NCI-H524 (cell line): Measurements from ENCODE around the gene SMPD1.
"Not testable (repeated sequence)": the region's sequence is repeated elsewhere in the genome, so short reads cannot be mapped to it uniquely, and the experiment has no call there.

Experiments used
- DNase-seq, 2 experiments: peaks; one replicate each; lab custom pipeline; 2025; lab: John Stamatoyannopoulos, UW

The SMPD1 gene

DNA sequence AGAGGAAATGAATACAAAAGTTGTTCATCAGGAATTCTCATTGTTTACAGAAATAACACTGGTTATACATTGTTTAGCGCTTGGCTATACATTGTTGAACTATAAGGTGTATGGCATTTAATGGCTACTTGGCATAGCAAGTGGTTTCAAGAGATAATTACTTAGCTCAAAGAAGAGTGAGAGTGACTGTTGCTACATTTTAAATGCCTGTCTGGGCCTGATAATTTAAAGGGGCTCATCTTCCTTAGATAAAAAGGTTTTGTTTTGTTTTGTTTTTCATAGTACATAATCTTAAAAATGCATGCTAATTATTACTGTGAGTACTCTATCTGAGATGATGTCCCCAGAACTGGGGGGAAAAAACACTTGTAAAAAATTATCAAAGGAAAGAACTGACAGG, 1.5 kb upstream of the SMPD1 start:
- DNase-seq = no peak

DNA sequence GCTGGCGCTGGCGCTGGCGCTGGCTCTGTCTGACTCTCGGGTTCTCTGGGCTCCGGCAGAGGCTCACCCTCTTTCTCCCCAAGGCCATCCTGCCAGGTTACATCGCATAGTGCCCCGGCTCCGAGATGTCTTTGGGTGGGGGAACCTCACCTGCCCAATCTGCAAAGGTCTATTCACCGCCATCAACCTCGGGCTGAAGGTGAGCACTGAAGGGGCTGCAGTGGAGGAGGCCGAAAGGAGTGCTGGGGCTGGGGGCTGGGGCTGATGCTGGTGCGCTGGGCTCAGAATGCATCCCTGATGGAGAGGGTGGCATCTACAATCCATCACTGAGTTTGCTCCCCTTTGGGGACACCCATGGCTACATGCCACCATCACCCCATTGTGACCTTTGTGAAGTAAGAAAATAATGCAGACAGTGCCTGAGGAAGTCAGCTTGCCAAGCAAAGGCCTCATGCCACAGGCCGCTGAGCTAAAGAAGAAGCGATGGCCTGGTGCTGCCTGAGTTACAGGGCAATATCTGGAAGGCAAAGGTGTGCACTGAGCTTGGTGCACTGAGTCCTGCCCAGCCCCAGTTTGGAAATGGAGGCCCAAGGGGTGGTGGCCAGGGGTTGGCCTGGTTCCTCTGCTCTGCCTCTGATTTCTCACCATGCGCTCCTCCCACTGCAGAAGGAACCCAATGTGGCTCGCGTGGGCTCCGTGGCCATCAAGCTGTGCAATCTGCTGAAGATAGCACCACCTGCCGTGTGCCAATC, 620 bp downstream of the SMPD1 start:
- no peak for DNase-seq

DNA sequence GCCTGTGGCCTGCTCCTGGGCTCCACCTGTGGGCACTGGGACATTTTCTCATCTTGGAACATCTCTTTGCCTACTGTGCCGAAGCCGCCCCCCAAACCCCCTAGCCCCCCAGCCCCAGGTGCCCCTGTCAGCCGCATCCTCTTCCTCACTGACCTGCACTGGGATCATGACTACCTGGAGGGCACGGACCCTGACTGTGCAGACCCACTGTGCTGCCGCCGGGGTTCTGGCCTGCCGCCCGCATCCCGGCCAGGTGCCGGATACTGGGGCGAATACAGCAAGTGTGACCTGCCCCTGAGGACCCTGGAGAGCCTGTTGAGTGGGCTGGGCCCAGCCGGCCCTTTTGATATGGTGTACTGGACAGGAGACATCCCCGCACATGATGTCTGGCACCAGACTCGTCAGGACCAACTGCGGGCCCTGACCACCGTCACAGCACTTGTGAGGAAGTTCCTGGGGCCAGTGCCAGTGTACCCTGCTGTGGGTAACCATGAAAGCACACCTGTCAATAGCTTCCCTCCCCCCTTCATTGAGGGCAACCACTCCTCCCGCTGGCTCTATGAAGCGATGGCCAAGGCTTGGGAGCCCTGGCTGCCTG, 1.4 kb downstream of the SMPD1 start:
- DNase-seq = no peak

DNA sequence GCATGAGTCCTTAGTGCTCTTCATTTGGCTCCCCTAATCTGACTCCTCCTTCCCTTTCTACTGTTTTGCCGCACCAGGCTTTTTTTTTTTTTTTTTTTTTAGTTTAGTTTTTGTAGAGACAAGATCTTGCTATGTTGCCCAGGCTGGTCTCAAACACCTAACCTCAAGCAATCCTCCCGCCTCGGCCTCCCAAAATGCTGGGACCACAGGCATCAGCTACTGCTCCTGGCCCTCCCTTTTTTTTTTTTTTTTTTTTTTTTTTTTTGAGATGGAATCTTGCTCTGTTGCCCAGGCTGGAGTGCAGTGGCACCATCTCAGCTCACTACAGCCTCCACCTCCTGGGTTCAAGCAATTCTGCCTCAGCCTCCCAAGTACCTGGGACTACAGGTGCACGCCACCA, 2.0 kb downstream of the SMPD1 start:
- DNase-seq = not testable (repeated sequence)

DNA sequence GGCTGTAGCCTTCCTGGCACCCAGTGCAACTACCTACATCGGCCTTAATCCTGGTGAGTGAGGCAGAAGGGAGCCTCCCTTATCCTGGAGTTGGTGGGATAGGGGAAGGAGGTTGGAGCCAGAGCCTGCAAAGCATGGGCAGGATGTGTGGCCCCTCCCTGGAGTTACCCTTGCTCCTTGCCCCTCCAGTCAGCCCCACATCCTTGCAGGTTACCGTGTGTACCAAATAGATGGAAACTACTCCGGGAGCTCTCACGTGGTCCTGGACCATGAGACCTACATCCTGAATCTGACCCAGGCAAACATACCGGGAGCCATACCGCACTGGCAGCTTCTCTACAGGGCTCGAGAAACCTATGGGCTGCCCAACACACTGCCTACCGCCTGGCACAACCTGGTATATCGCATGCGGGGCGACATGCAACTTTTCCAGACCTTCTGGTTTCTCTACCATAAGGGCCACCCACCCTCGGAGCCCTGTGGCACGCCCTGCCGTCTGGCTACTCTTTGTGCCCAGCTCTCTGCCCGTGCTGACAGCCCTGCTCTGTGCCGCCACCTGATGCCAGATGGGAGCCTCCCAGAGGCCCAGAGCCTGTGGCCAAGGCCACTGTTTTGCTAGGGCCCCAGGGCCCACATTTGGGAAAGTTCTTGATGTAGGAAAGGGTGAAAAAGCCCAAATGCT, 3.9 kb downstream of the SMPD1 start:
- peak in 1 of 2 experiments; percentile 11 for DNase-seq

DNA sequence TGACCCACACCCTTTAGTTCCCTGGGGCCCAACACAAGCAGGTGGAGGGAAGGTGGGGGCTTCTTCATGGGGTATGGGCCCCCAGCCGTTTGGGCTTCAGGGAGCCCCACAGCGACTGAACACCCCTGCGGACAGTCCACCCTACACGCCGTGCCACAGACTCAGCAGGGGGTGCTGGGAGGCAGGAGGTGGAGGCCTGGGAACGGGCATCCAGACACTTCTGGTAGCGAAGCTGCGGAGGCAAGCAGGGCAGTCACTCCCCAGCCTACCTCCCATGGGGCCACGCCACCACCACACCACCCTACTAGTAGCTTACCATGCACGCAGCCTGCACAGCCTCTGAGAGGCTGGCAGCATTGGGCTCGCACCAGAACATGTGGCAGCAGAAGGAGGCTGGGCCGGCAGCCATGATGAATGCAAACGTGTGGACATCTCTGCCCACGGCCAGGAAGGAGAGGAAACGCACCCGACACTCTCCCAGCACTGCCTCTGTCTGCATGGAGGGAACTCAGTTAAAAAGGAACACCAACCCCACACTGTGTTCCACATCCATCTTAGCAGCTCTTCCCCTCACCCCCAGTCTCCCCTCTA, 5.3 kb downstream of the SMPD1 start:
- no peak for DNase-seq

DNA sequence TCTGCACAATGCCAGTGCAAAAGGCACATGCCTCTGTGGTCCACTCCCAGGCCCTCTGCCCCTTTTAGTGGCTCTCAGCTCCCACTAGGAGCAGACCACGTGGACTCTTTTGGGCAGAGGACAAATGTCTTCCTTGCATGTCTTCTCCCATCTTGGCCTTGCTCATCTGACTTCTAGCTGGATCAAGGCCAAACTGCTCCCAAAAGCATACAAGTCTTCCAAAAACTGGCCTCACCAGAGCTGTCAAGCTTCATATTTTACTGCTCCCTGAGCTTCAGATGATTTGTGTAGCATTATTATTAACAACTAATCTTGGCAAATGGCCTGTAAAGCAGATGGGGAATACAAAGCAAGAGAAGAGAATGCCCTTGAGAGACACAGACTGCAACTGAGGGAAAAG, 6.9 kb downstream of the SMPD1 start:
- DNase-seq = no peak

DNA sequence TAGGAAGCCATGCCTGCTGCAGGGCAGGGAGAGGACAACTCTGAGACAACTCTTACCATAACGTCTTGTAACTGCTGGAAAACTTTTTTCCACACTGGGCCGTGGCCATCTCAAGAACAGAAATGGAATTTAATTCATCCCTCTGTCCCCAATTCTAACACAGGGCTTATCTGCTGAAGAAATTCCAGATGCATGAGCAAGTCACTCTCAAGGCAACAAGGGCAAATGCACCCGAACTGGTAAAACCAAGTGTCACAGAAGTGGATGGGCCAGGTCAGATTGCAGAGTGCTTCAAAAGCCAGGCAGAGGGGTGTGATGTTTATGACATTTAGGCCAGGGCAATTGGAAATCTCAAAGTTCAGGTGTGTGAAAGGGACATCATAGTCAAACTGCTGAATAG, 7.4 kb downstream of the SMPD1 start:
- DNase-seq = no peak

DNA sequence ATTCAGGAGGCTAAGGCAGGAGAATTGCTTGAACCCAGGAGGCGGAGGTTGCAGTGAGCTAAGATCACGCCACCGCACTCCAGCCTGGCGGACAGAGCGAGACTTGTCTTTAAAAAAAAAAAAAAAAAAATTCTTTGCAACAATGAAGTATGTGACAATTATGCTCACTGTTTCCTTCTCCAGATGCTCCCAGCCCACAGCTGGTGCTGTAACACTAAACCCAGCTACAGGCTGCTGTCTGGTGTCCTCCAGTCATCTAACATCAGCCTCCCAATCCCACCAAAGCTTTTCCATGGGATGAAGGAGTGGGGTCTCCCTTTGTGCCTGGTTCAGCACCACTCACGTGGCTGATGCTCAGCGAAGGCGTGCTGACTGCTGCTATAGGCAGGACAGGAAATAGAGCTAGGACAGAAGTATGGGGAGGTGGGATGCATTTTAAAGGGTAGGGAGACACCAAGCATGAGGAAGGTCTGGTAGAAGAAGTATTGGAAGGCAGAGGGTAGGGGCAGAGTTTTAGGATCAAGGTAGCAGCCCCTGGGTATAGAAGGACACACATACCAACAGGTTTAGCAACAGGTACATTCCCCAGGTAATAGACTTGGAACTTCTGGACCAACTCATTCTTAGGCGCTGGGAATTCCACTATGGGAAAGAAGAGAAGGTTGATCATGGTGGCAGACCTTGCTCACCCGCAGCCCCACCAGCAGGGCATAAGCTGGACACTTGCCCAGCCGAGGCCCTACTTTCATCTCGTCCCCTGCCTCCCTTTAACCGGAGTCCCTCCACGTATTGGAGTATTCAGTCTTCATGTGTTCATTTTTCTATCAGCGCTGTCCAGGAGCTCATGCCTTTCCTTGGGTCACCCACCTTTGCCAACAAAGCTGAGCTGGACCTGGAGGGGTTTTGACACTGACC, 10.4 kb downstream of the SMPD1 start:
- DNase-seq = no peak

DNA sequence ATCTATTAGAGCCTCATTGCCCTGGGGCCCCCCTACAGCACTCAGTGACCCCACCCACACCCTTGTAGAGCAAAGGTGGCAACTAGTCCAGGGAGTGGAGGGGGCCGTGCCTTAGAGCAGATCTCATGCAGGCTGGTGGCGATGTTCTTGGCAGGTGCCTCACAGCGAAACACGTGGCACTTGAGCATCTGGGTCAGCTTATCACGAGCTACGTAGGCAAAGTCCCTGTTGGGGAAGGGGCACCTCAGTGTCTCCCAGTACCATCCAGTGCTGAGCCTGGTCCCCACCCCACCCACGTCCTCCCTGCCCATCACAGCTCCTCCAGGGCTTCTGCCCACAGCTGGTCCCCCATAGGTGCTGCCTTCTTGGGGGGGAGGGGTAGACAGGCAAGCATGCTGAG, 11.2 kb downstream of the SMPD1 start:
- DNase-seq = no peak

DNA sequence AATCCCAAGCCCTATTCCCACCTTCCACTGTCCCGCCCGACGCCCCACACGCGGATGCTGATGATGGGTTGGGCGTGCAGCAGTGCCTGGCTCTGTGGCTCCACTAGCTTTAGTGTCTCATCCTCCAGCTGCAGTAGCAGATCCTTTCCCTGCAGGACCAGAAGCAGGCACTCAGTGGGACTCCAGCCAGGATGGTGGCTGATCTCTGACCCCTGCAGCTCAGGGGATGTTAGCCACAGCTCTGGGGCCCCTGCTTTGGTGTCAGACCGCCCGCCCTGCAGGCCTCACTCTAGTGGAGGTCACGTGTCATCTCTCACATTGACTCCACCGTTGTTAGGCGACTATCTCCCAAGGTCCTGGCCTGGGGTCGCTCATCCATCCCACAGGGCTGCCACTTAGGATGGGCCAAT, 11.8 kb downstream of the SMPD1 start:
- DNase-seq = no peak

DNA sequence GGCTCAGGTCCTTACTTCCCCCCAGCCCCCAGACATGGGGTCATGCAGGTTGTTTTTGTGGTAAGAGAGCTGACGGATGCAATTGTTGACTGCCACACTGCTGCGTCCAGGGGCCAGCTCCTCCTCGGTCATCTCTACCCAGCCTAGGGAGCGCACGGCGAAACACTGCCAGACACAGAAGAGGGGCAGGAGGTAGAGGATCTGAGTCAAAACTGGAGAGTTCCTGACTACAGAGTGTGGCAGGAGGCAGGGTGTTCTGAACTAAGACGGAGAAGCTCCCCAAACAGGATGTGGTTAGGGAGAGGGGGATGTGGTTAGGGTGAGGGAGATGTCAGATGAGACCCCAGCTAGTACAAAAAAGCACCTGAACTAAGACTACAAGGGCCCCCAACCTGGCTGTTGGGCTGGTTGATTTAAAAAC, 12.3 kb downstream of the SMPD1 start:
- DNase-seq = no peak

DNA sequence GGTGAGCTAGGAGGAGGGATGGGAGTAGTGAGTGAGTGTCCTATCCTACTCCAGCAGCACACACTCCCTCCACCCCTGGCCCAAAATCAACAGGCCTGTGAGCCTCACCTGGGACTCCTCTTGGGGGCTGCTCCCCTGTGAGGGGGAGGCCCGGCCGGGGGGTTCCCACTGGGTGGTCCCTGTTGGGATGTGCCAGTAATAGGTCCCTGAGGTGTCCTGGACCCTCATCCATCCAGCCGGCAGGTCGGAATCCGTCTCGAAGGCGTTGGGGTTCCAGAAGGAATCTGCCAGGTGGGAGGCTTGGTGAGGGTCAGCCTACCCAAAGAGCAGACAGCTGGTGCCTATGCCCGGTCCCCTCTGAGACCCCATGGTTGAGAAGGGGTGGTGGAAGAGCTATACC, 13.3 kb downstream of the SMPD1 start:
- no peak for DNase-seq

DNA sequence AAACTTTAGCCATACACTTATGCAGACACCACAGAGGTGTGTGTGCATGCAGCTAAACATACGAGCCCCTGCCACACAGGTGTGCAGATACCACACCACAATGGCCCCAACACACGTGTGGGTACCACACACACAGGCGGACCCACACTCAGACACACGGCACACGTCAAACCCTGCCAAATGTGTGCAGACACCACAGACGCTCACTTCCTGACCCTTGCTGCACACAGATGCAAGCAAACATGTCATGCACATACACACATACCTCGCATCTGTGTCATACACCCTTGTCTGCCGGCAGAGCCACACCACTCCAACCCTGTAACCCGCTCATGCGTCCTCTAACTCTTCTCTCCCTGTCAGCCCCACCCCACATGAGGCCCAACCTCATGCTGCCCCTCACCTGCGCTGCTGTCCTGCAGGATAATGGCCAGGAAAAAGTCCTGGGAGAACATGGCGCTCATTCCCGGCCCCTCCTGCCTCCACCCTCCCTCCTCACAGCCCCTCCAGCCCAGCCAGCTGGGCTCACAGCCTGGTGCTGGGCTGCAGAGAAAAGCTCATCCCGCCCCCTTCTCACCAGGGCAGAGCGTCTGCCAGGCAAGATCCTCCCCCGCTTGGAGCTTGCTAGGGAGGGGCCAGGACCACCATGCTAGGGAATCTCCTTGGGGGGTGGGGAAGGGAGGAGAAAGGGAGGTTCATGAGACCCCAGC, 14.2 kb downstream of the SMPD1 start:
- DNase-seq = peak; percentile 5 to 50

DNA sequence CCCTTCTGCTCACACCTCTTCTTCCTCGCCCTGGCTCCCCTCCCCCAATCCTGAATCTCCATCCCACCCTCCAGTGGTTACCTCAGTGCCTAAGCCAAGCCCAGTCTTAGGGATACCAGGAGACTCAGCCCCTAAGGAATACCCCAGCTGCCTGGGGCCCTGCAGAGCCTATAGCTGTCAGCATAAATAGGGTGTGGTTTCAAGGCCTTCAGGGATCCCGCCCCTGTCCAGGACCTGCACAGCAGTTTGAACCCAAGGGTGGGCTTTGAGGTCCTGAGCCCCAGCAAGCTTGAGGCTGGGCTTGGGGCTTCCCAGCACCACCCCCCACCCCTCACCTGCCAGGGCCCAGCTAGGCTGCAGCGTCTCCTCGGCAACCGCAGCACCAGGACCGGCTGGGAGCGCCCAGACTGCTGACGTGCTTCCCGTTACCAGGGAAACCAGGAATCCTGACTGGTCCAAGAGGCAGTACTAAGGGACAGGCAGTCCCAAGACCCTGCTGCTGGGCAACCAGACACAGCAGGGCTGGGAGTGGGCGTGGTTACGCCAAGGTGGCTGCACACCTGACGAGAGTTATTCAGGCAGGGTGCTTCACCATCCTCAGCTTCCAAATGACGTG, 14.9 kb downstream of the SMPD1 start:
- DNase-seq = peak in 1 of 2 experiments; percentile 36

DNA sequence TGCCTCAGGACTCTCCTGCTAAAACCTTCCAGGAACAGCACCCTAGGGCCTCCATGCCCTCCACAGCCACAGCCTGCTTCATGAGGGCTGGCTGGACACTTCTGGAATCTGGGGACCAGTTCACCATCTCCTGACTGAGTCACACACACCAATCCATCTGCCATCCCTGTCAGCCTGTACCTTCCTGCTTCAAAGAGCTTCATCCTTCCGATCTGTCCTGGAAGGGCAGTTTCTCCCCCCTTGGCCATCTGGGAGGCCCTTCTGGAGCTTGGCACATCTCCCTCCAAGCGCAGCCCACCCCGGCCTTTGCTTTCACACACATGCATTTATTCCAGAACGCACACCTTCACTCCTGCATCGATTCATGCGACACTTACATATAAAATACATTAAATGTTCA, 15.6 kb downstream of the SMPD1 start:
- peak; percentile 58 to 86 for DNase-seq

DNA sequence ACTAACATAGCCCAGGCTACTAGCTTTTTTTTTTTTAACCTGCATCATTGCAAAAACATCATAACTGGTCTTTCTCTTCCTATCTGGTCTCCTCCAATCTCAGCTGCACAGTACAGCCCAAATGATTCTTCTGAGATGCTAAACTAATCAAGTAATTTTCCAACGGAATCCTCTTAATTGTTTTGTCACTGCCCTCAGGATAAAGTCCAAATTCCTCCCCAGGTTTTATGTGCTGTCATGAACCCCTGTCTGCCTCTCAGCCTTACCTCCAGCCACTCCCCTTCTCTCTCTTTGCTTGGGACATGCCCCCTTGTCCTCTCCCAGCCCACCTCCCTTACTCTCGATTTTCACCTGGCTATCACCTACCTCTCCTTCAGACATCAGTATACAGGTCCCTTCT, 16.1 kb downstream of the SMPD1 start:
- no peak for DNase-seq

DNA sequence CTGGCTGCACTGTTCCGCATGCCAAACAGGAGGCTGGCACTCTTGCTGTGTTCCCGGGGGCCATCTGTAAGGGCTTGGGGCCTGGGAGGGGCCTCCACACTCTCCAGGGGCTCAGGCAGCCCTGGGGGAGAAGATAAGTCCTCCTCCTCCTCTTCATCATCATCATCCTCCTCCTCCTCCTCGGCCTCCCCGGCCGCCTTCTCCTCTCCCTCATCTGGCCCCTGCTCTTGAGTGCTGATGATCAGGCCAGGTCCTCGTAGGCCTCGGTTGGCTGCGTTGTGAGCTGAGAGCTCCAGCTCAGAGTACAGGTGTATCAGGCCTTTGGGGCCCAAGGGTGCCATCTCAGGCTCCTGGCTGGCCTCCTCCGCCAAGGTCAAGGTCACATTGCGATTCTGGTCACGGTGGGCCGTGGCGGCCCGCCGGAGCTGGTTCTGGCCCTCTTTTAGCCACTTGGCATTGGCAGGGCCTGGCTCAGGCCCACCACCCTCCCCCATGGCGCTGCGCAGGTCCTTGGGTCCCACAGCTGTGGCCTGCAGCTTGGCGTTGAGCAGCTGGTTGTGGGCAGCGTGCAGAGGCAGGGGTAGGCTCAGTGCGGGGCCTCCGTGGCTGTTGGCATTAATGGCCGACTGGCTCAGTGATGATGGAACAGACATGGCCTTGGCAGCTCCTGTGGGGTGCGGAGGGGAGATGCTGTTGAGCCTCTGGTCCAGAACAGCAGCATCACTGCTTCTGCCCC, 20.6 kb downstream of the SMPD1 start:
- no peak for DNase-seq

DNA sequence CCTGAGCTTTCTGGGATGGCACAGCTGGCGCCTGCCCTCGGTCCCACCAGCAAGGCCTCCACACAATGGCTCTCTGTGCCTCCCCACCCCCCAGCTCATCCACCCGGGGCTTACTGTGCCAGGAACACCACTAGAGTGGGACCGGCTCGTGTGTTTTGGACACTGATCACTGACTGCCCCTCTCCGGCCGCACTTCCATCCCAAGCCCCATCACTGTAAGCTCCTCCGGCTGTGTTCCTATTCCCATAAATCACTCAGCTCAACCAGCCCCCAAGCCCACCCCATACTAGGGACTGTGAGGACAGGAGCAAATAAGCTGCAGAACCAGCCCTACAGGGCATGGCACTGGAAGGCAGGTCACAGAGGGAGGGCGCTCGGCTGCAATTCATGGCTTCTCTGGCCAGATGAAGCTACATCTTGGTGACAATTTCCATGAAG, 21.3 kb downstream of the SMPD1 start:
- DNase-seq = no peak

DNA sequence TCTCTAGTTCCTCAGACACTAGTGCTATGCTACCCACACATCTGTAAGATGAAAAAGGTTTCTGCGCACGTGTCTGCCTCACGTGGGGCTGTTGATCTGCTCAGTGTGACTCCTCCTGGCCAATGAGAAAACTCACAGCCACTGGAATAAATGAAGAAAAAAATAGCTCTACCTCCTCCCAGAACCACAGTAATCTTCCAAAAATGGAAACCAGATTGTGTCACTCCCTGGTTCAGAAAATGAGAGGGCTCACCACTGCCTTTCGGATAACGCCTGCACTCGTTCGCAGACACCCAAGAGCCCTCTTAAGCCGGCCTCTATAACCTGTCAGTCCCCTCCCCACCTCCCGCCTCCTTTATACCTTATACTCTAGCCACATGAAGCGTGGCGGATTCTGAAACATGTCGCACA, 23.5 kb downstream of the SMPD1 start:
- no peak for DNase-seq
